BJ (cell line): ENCODE results near the gene TEX101. TPM values are rescaled to one million over a fixed set of nuclear protein-coding genes. Genes with fewer than 3 reads are reported as not detected.

Source experiments
- CTCF ChIA-PET: fragments of 350-600 bp; formaldehyde crosslinking; extraction: SDS; loops from one replicate; lab custom pipeline; 2021; ENCODE audit warnings: antibody characterized with exemption, inconsistent platforms; lab: Yijun Ruan, JAX
- POLR2A ChIA-PET: fragments of 300-600 bp; sonication (Branson Sonifier 250); formaldehyde crosslinking; extraction: SDS; loops from one replicate; lab custom pipeline; 2021; ENCODE audit warnings: antibody characterized with exemption; lab: Charles Lee
- DNase-seq: peaks from one replicate; pipeline ENCODE4 v3.0.0-alpha.2; 2011; ENCODE audit warnings: low read depth
- H3K27me3 ChIP-seq: 2 replicates; pipeline ENCODE4 v1.6.0; 2011; ENCODE audit warnings: low read length; ENCODE audit not compliant: control insufficient read depth, insufficient read depth
- H3K36me3 ChIP-seq: 2 replicates; pipeline ENCODE4 v1.5.1; 2011; ENCODE audit warnings: low read length; ENCODE audit not compliant: control insufficient read depth, insufficient read depth
- H3K4me3 ChIP-seq: 2 replicates; pipeline ENCODE4 v1.5.1; 2011; ENCODE audit warnings: low read depth, mild to moderate bottlenecking, control low read depth, low read length
- CTCF ChIP-seq: IDR thresholded peaks from 2 replicates; pipeline ENCODE4 v1.5.1; 2011; ENCODE audit warnings: low read depth, mild to moderate bottlenecking, control low read depth, inconsistent platforms, low read length, moderate library complexity; ENCODE audit not compliant: insufficient read depth
- polyA plus RNA-seq: library from polyadenylated mRNA; depleted of rRNA; stranded (reverse); fragments of >200 nt; gene quantifications from 2 replicates; pipeline ENCODE4 v1.2.3, GENCODE V29; 2011

The TEX101 gene
- polyA plus RNA-seq, 1 experiment, result not detected

DNA sequence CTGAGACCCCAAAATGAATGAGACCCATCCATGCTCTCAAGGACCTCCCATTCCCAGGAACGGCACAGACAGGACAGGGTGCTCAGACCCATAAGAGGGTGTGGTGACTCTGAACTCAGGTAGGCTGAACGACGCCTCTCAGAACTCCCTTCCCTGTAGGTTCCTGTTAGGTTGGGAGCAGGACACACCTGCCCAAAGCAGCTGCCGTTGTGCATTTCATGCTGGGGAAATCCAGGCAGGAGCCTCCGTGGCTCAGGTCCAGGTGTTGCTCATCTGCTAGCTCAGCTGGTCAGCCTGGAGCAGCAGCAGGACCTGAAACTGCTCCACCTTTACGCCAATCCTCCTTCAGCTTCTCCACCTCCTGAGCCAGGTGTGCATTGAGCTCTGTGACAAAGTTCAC lies 19.1 kb upstream of the TEX101 start:
- H3K27me3 ChIP-seq, result peaks cover 8% of the 10 kb centered on the region
- ChIA-PET CTCF (no interaction called here), POLR2A (no interaction called here)

DNA sequence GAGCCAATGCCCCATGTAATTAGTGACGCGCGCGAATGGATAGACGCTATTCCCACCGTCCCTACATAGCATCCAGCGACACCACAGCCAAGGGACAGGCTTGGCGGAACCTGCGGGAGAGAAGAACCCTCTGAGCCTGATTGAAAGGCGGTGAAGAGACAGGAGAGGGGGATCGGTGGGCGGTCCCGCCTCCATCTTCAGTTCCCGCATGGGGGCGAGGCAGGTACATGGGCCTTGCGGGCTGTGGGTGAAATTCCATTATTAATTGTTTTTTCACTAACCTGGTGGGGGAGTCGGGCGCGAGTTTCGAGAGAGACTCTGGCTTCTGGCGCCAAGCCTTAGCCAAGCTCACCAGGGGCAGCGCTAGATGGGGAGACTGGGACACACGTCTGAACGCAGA lies 8.4 kb upstream of the TEX101 start:
- Histone ChIP-seq H3K36me3 (no peaks in the 10 kb centered on the region), H3K27me3 (peaks cover 7% of the 10 kb centered on the region), H3K4me3 (no peak overlapping the region)
- POLR2A ChIA-PET, result no interaction called here
- no peak for DNase-seq
- CTCF ChIA-PET, result interaction anchor here (1.6 kb wide), 1 partner anchor 16 kb away, joined by 3 read pairs; no protein-coding TSS in a partner anchor
- TF ChIP-seq CTCF, result no peak

More for the DNA sequence above, 19.1 kb upstream of the TEX101 start:
- Histone ChIP-seq H3K4me3 (no peak overlapping the region), H3K36me3 (no peaks in the 10 kb centered on the region)
- no peak for TF ChIP-seq CTCF
- no peak for DNase-seq

GRCh38 chr19:43407416-43408005 lies 7.2 kb upstream of the TEX101 start:
- no peaks in the 10 kb centered on the region for H3K36me3 ChIP-seq
- TF ChIP-seq CTCF, result no peak
- H3K4me3 ChIP-seq, result no peak overlapping the region
- ChIA-PET POLR2A (no interaction called here), CTCF (no interaction called here)
- H3K27me3 ChIP-seq, result peaks cover 11% of the 10 kb centered on the region
- no peak for DNase-seq

DNA sequence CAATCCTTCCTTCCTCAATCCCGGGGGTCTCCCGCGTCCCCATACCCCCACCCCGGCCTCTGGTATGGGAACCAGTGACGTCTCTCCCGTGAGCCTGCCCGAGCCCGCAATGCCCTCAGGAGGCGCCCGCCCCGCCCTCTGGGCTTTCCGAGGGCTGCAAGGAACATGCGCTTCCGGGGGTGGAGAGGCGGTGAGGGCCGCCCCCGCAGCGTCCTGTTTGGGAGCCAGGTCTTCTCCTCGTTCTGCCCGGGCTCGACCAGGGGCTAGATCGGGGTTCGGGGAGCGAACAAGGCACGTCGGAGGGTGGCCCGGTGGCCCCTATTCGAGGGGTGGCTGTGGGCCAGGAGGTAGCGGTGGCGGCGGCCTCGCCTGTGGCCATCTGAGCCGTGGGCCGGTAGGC lies 6.6 kb upstream of the TEX101 start:
- peaks cover 11% of the 10 kb centered on the region for H3K27me3 ChIP-seq
- CTCF ChIA-PET, result no interaction called here
- no peak for DNase-seq
- POLR2A ChIA-PET, result no interaction called here
- no peak for TF ChIP-seq CTCF
- H3K4me3 ChIP-seq, result no peak overlapping the region
- no peaks in the 10 kb centered on the region for H3K36me3 ChIP-seq

DNA sequence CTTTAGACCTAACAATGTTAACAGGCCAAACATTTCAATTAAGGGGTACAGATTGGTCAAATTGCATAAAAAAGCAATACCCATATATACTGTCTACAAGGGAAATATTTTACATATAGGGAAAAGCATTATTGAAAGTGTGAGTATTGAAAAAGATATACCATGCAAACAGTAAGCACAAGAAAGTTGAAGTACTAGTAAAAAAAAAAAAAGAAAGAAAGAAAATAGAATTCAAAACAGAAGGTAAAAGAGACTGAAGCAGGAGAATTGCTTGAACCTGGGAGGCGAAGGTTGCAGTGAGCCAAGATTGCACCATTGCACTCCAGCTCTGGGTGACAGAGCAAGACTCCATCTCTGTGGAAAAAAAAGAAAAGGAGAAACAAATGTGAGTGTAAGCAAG lies 5.3 kb upstream of the TEX101 start:
- Histone ChIP-seq H3K27me3 (peaks cover 11% of the 10 kb centered on the region), H3K4me3 (no peak overlapping the region), H3K36me3 (no peaks in the 10 kb centered on the region)
- DNase-seq, result no peak
- ChIA-PET POLR2A (no interaction called here), CTCF (interaction anchor here (0.5 kb wide), 1 partner anchor 12 kb away, joined by 3 read pairs; no protein-coding TSS in a partner anchor)
- no peak for TF ChIP-seq CTCF
